Mucosa of descending colon (tissue), 3 donors: ENCODE data around the gene LRRC47. TPM values are rescaled to one million over a fixed set of nuclear protein-coding genes. Genes with fewer than 3 reads are reported as not detected.

Experiments used
- ATAC-seq: fragments of 200-7000 bp; cut with Tn5 transposase; one replicate; pipeline ENCODE4 v1.9.1; 2020; ENCODE audit warnings: mild to moderate bottlenecking, moderate library complexity
- DNase-seq, 3 donors: peaks; one replicate each; pipeline ENCODE4 v3.0.0-alpha.2; 2020
- H3K36me3 ChIP-seq: fragments of 200-600 bp; one replicate; pipeline ENCODE4 v1.8.0; 2021; ENCODE audit warnings: low read depth, mild to moderate bottlenecking
- H3K4me1 ChIP-seq: fragments of 200-600 bp; one replicate; pipeline ENCODE4 v1.8.0; 2021; ENCODE audit warnings: low read depth, mild to moderate bottlenecking
- H3K4me3 ChIP-seq: fragments of 200-600 bp; one replicate; pipeline ENCODE4 v1.8.0; 2021; ENCODE audit warnings: mild to moderate bottlenecking
- H3K9me3 ChIP-seq: fragments of 200-600 bp; one replicate; pipeline ENCODE4 v1.8.0; 2021; ENCODE audit warnings: mild to moderate bottlenecking
- CTCF ChIP-seq: fragments of 200-600 bp; IDR thresholded peaks from one replicate; pipeline ENCODE4 v1.8.0; 2022; ENCODE audit warnings: antibody characterized with exemption, mild to moderate bottlenecking
- intact Hi-C, 2 donors: fragments of 100-400 bp; cut with DNase I in 1 of 2; cut with micrococcal nuclease in 1 of 2; formaldehyde crosslinking; loops; one replicate each; pipeline versions ENCODE4 v1.11.0 to v1.11.1; 2022; cut with DNase I, micrococcal nuclease
- total RNA-seq, 3 donors: library from RNA; stranded (reverse); fragmentation: NEBNext Ultra II Directional in 2 of 3; extraction: Animal tissue kit (Norgen Biotek cat#: 25700) in 2 of 3; gene quantifications; one replicate each; pipeline versions ENCODE4 v1.2.1 to v1.2.4, GENCODE V29; 2021 to 2023
- donor health status: DM: no; HTN: no; CAD: no; lungs with moderate emphysema.
- donor health status: DM: no; HTN: no; CAD: no.
- donor health status: DM: no; HTN: yes; CAD: no.

LRRC47 gene
- total RNA-seq, 3 donors from 2014 or later: 33.2 to 58.9 (median 34.7) TPM

- ATAC-seq (no peak), DNase-seq (no peak)
- H3K36me3 ChIP-seq: peaks cover 17% of the 10 kb centered on the region
- H3K4me3 ChIP-seq: no peak overlapping the region
- intact Hi-C loops: no loop called here
- H3K4me1 ChIP-seq: no peaks in the 10 kb centered on the region
- H3K9me3 ChIP-seq: no peaks in the 10 kb centered on the region
- TF ChIP-seq CTCF: no peak
These were observed 9.0 kb downstream of the LRRC47 start for GRCh38 chr1:3787349-3787715.

GRCh38 chr1:3786468-3787348 lies 9.6 kb downstream of the LRRC47 start:
- intact Hi-C loops: no loop called here
- DNase-seq: peak in 1 of 3 donors; percentile 43
- ATAC-seq: no peak
- Histone ChIP-seq H3K9me3 (no peaks in the 10 kb centered on the region), H3K36me3 (peaks cover 17% of the 10 kb centered on the region), H3K4me3 (no peak overlapping the region), H3K4me1 (no peaks in the 10 kb centered on the region)
- TF ChIP-seq CTCF: no peak

GRCh38 chr1:3785456-3786157 lies 10.7 kb downstream of the LRRC47 start:
- DNase-seq: peak; percentile 38 to 53 (median 50)
- intact Hi-C loops: no loop called here
- no peak overlapping the region for H3K4me3 ChIP-seq
- no peaks in the 10 kb centered on the region for H3K9me3 ChIP-seq
- H3K4me1 ChIP-seq: no peaks in the 10 kb centered on the region
- peaks cover 17% of the 10 kb centered on the region for H3K36me3 ChIP-seq
- peak; percentile 72 for ATAC-seq
- TF ChIP-seq CTCF: no peak

GRCh38 chr1:3785045-3785444 lies 11.3 kb downstream of the LRRC47 start:
- ATAC-seq: no peak

More at GRCh38 chr1:3785045-3785444, 11.3 kb downstream of the LRRC47 start:
- H3K4me3 ChIP-seq: no peak overlapping the region
- intact Hi-C loops: no loop called here
- peaks cover 17% of the 10 kb centered on the region for H3K36me3 ChIP-seq
- no peak for TF ChIP-seq CTCF
- H3K9me3 ChIP-seq: no peaks in the 10 kb centered on the region
- DNase-seq: peak; percentile 54 to 67 (median 60)
- H3K4me1 ChIP-seq: no peaks in the 10 kb centered on the region
